IMR-90 (cell line): ENCODE data around the gene MGAT5. TPM values are rescaled to one million over a fixed set of nuclear protein-coding genes. Genes with fewer than 3 reads are reported as not detected.

Source experiments
- ATAC-seq: fragments of 200-7000 bp; cut with Tn5 transposase; 2 replicates; pipeline ENCODE4 v1.9.1; 2020; ENCODE audit warnings: low read depth, mild to moderate bottlenecking, moderate library complexity
- BruUV-seq: library from RNA; stranded (reverse); fragments of 400-500 nt; replicated peaks from 2 replicates; lab custom pipeline; 2021; lab: Mats Ljungman, UMichigan
- CTCF ChIA-PET: fragments of 300-600 bp; formaldehyde crosslinking; extraction: SDS; loops from one replicate; lab custom pipeline; 2021; ENCODE audit warnings: antibody characterized with exemption; lab: Yijun Ruan, JAX
- POLR2A ChIA-PET: fragments of 300-600 bp; sonication (Branson Sonifier 250); formaldehyde crosslinking; loops from one replicate; lab custom pipeline; 2022; ENCODE audit warnings: antibody characterized with exemption; ENCODE audit not compliant: unreplicated experiment; lab: Charles Lee
- DNase-seq: peaks from one replicate; pipeline ENCODE4 v3.0.0; 2013
- H2AFZ ChIP-seq: replicated peaks from 2 replicates; pipeline ENCODE3; 2013; ENCODE audit warnings: low read length, mild to moderate bottlenecking; ENCODE audit not compliant: poor library complexity
- H2AK5ac ChIP-seq: 2 replicates; pipeline ENCODE4 v1.6.1; 2013; ENCODE audit warnings: low read depth, low read length, inconsistent platforms
- H2AK9ac ChIP-seq: replicated peaks from 2 replicates; pipeline ENCODE3; 2013; ENCODE audit warnings: mild to moderate bottlenecking, low read depth, low read length, moderate library complexity; ENCODE audit not compliant: poor library complexity
- H2BK120ac ChIP-seq: 2 replicates; pipeline ENCODE4 v1.6.1; 2013; ENCODE audit warnings: low read depth, low read length, inconsistent platforms
- H2BK15ac ChIP-seq: 3 replicates; pipeline ENCODE4 v1.6.1; 2013; ENCODE audit warnings: low read depth, low read length, inconsistent platforms
- H2BK20ac ChIP-seq: 2 replicates; pipeline ENCODE4 v1.6.1; 2013; ENCODE audit warnings: low read depth, mild to moderate bottlenecking, inconsistent platforms, low read length, moderate library complexity
- H2BK5ac ChIP-seq: 2 replicates; pipeline ENCODE4 v1.6.1; 2013; ENCODE audit warnings: mild to moderate bottlenecking, low read depth, low read length, inconsistent platforms; ENCODE audit not compliant: poor library complexity, severe bottlenecking
- H3K14ac ChIP-seq: replicated peaks from 2 replicates; pipeline ENCODE4 v1.6.1; 2013; ENCODE audit warnings: low read depth, low read length, inconsistent platforms
- H3K18ac ChIP-seq: 2 replicates; pipeline ENCODE4 v1.6.1; 2013; ENCODE audit warnings: low read depth, low read length, control low read depth
- H3K23ac ChIP-seq: 2 replicates; pipeline ENCODE4 v1.6.1; 2013; ENCODE audit warnings: low read depth, low read length, inconsistent platforms
- H3K27ac ChIP-seq: 2 replicates; pipeline ENCODE4 v1.5.1; 2013; ENCODE audit warnings: mild to moderate bottlenecking, control low read depth, low read length; ENCODE audit not compliant: insufficient read depth
- H3K27me3 ChIP-seq: 2 replicates; pipeline ENCODE4 v1.6.1; 2013; ENCODE audit warnings: low read length; ENCODE audit not compliant: control insufficient read depth, insufficient read depth
- H3K36me3 ChIP-seq: 2 replicates; pipeline ENCODE4 v1.6.1; 2013; ENCODE audit warnings: low read length, mixed read lengths; ENCODE audit not compliant: control insufficient read depth, insufficient read depth
- H3K4ac ChIP-seq: 2 replicates; pipeline ENCODE4 v1.6.1; 2013; ENCODE audit warnings: low read depth, low read length, inconsistent platforms
- H3K4me1 ChIP-seq: 2 replicates; pipeline ENCODE4 v1.6.1; 2013; ENCODE audit warnings: low read length, mixed read lengths; ENCODE audit not compliant: control insufficient read depth, insufficient read depth
- H3K4me2 ChIP-seq: 2 replicates; pipeline ENCODE4 v1.6.1; 2013; ENCODE audit warnings: low read depth, mild to moderate bottlenecking, control low read depth, low read length, moderate library complexity
- H3K4me3 ChIP-seq: 2 replicates; pipeline ENCODE4 v1.5.1; 2013; ENCODE audit warnings: low read depth, mild to moderate bottlenecking, control low read depth, low read length, moderate library complexity; ENCODE audit not compliant: insufficient read depth
- H3K56ac ChIP-seq: 2 replicates; pipeline ENCODE4 v1.6.1; 2013; ENCODE audit warnings: low read length, inconsistent platforms; ENCODE audit not compliant: insufficient read depth; ENCODE audit errors: extremely low read depth
- H3K79me1 ChIP-seq, 2 experiments: 2 replicates each; pipeline ENCODE4 v1.6.1; 2013; ENCODE audit warnings: low read length in 2 of 2, inconsistent platforms in 1 of 2, low read depth in 1 of 2
- H3K9ac ChIP-seq: 2 replicates; pipeline ENCODE4 v1.6.1; 2013; ENCODE audit warnings: low read depth, low read length, control low read depth
- H3K9me1 ChIP-seq: 2 replicates; pipeline ENCODE4 v1.6.1; 2013; ENCODE audit warnings: low read length, inconsistent platforms; ENCODE audit not compliant: insufficient read depth
- H3K9me3 ChIP-seq: 2 replicates; pipeline ENCODE4 v1.6.1; 2013; ENCODE audit warnings: low read length; ENCODE audit not compliant: control insufficient read depth, insufficient read depth
- H4K20me1 ChIP-seq: 2 replicates; pipeline ENCODE4 v1.6.1; 2013; ENCODE audit warnings: low read length, inconsistent platforms; ENCODE audit not compliant: insufficient read depth
- H4K5ac ChIP-seq: 2 replicates; pipeline ENCODE4 v1.6.1; 2013; ENCODE audit warnings: mild to moderate bottlenecking, low read depth, low read length, control low read depth
- H4K8ac ChIP-seq, 2 experiments: 2 replicates each; pipeline ENCODE4 v1.6.1; 2013; ENCODE audit warnings: low read depth in 2 of 2, low read length in 2 of 2, control low read depth in 1 of 2, inconsistent platforms in 1 of 2
- H4K91ac ChIP-seq: 2 replicates; pipeline ENCODE4 v1.6.1; 2013; ENCODE audit warnings: low read depth, low read length, inconsistent platforms; ENCODE audit not compliant: insufficient read depth
- MXI1 ChIP-seq: IDR thresholded peaks from 2 replicates; pipeline ENCODE4 v1.6.1; 2012; ENCODE audit warnings: low read depth, mild to moderate bottlenecking, low read length, moderate library complexity, borderline replicate concordance
- NFE2L2 ChIP-seq: fragments of 150-350 bp; IDR thresholded peaks from 2 replicates; pipeline ENCODE4 v1.6.1; 2016; ENCODE audit warnings: low read depth, mild to moderate bottlenecking, low read length
- RAD21 ChIP-seq: IDR thresholded peaks from 2 replicates; pipeline ENCODE4 v1.6.1; 2012; ENCODE audit warnings: low read length, improper control_type of control experiment
- SMC3 ChIP-seq: fragments of 150-350 bp; IDR thresholded peaks from 2 replicates; pipeline ENCODE4 v1.6.1; 2016; ENCODE audit warnings: low read depth, mild to moderate bottlenecking, antibody characterized with exemption, low read length, moderate library complexity
- USF2 ChIP-seq: fragments of 150-350 bp; IDR thresholded peaks from 2 replicates; pipeline ENCODE4 v1.6.1; 2017; ENCODE audit warnings: mild to moderate bottlenecking, antibody characterized with exemption, low read length, low read depth
- WGBS, 2 experiments: methylation state at CpG; one replicate each; pipeline versions ENCODE4 v1.1.5 to v1.1.7; 2013; ENCODE audit warnings: missing lambda C conversion rate in 2 of 2; ENCODE audit not compliant: insufficient read length in 1 of 2; ENCODE audit errors: extremely low coverage in 2 of 2; 5-methylcytosine and 5-hydroxymethylcytosine counted together
- dilution Hi-C: fragments of 300-500 bp; cut with HindIII; formaldehyde crosslinking; loops from one replicate; pipeline ENCODE4 v1.14.3; 2018; ENCODE audit warnings: low sequenced_read_pairs; ENCODE audit not compliant: unreplicated experiment
- in situ Hi-C: fragments of 300-500 bp; cut with MboI; formaldehyde crosslinking; loops from 3 replicates; pipeline ENCODE4 v1.14.3; 2019; ENCODE audit warnings: low sequenced_read_pairs, inconsistent platforms, mixed read lengths
- intact Hi-C: fragments of 100-400 bp; cut with micrococcal nuclease; formaldehyde crosslinking; loops from 2 replicates; pipeline ENCODE4 v1.10.0; 2022
- polyA plus RNA-seq, 3 experiments: library from polyadenylated mRNA; depleted of rRNA; stranded (reverse); fragments of >200 nt; gene quantifications; 2 replicates each; pipeline ENCODE4 v1.2.3, GENCODE V29; 2012; ENCODE audit warnings: low replicate concordance in 1 of 3
- total RNA-seq: library from RNA; depleted of rRNA; stranded (reverse); fragments of >200 nt; gene quantifications from 2 replicates; pipeline ENCODE4 v1.2.3, GENCODE V29; 2012
- TF ChIP-seq, protein P1 (sequence below): conservative IDR thresholded peaks from 2 replicates; pipeline ENCODE4 v1.5.1; 2012; ENCODE audit warnings: mild to moderate bottlenecking, low read depth, low read length, improper control_type of control experiment

Gene MGAT5
- total and polyA plus RNA-seq, 2 of the 4 experiments (the other 2 are of a cell fraction): 22.9 to 59.9 TPM

GRCh38 chr2:134289225-134289624 lies 35.4 kb downstream of the MGAT5 start:
- no peak for ATAC-seq
- CTCF ChIA-PET: no interaction called here
- Histone ChIP-seq H4K91ac (no peak overlapping the region), H3K9me1 (peaks cover 23% of the 10 kb centered on the region), H3K18ac (no peak overlapping the region), H2AFZ (no peak overlapping the region), H3K27me3 (no peaks in the 10 kb centered on the region), H4K8ac (no peak overlapping the region), H3K9ac (no peak overlapping the region), H3K4me2 (no peak overlapping the region), H3K9me3 (no peaks in the 10 kb centered on the region), H3K79me1 (peaks cover 21 to 67% of the 10 kb centered on the region in 2 experiments), H3K4me3 (no peak overlapping the region), H4K20me1 (peaks cover 22% of the 10 kb centered on the region; the same call in 1 of the 2 replicates), H3K14ac (no peak overlapping the region), H3K4ac (no peak overlapping the region), H4K5ac (no peak overlapping the region), H2AK9ac (no peak overlapping the region), H3K4me1 (peaks cover 7% of the 10 kb centered on the region), H3K23ac (no peak overlapping the region), H2AK5ac (no peak overlapping the region; the same call in 1 of the 2 replicates), H2BK20ac (no peak overlapping the region), H3K56ac (no peak overlapping the region), H2BK15ac (no peak overlapping the region), H3K36me3 (peaks cover 11% of the 10 kb centered on the region), H2BK5ac (no peak overlapping the region), H3K27ac (no peak overlapping the region), H2BK120ac (no peak overlapping the region)
- BruUV-seq: no TSS peak
- POLR2A ChIA-PET: no interaction called here
- dilution Hi-C loops (no loop called here), in situ Hi-C loops (no loop called here), intact Hi-C loops (no loop called here)
- TF ChIP-seq, protein P1, sequence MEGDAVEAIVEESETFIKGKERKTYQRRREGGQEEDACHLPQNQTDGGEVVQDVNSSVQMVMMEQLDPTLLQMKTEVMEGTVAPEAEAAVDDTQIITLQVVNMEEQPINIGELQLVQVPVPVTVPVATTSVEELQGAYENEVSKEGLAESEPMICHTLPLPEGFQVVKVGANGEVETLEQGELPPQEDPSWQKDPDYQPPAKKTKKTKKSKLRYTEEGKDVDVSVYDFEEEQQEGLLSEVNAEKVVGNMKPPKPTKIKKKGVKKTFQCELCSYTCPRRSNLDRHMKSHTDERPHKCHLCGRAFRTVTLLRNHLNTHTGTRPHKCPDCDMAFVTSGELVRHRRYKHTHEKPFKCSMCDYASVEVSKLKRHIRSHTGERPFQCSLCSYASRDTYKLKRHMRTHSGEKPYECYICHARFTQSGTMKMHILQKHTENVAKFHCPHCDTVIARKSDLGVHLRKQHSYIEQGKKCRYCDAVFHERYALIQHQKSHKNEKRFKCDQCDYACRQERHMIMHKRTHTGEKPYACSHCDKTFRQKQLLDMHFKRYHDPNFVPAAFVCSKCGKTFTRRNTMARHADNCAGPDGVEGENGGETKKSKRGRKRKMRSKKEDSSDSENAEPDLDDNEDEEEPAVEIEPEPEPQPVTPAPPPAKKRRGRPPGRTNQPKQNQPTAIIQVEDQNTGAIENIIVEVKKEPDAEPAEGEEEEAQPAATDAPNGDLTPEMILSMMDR: no peak
- TF ChIP-seq RAD21 (no peak), USF2 (no peak), NFE2L2 (no peak), MXI1 (no peak), SMC3 (no peak)
- DNase-seq: no peak
- WGBS, 2 experiments: 100% methylated on average over 4 of the region's 6 CpGs; no CpG with 5 or more reads in 1 of the 2 experiments
